A549 treated with AZD9567 at 1 μM for 4 hours (cell line): Measurements from ENCODE around the gene RPA4. TPM values are rescaled to one million over a fixed set of nuclear protein-coding genes. Genes with fewer than 3 reads are reported as not detected.

Source experiments
- total RNA-seq: library from RNA; stranded (reverse); fragments of 200-300 nt; extraction: Qiagen RNA extraction; gene quantifications from 5 replicates; pipeline ENCODE4 v1.2.3, GENCODE V29; 2022; ENCODE audit not compliant: insufficient read depth

The RPA4 gene
- total RNA-seq, result 0.07 to 0.37 TPM (median 0.19 TPM) in 4 of 5 replicates, not detected in the other

GRCh38 chrX:96883608-96884007 lies at the start of gene RPA4:
TSS of gene RPA4 (plus strand) at chrX:96883908. CDS start at chrX:96884311, 403 bp downstream.

Other genes starting within 250 kb of the RPA4 start
- 3.5 to 4.5 TPM (median 4.4 TPM) in 5 replicates for gene DIAPH2, start 199.1 kb upstream of the RPA4 start, total RNA-seq